Suprapubic skin (tissue), 4 donors: ENCODE data around the gene TMEM94.
"Not testable (repeated sequence)": the region's sequence is repeated elsewhere in the genome, so short reads cannot be mapped to it uniquely, and the experiment has no call there.

Source experiments
- CTCF ChIP-seq, 2 donors: fragments of 200-600 bp in 1 of 2; fragments of 450-650 bp in 1 of 2; sonication (generic) in 1 of 2; IDR thresholded peaks; one replicate each; pipeline ENCODE4 v1.5.1; 2016 to 2019; ENCODE audit warnings: antibody characterized with exemption in 2 of 2, mild to moderate bottlenecking in 1 of 2, moderate library complexity in 1 of 2
- POLR2A ChIP-seq, 2 donors: fragments of 450-650 bp; IDR thresholded peaks; one replicate each; pipeline ENCODE4 v1.6.1; 2017; ENCODE audit warnings: antibody characterized with exemption in 2 of 2, mild to moderate bottlenecking in 2 of 2, moderate library complexity in 2 of 2
- POLR2AphosphoS5 ChIP-seq, 3 donors: sonication (generic); formaldehyde crosslinking; IDR thresholded peaks; one replicate each; pipeline ENCODE4 v1.6.1; 2017; ENCODE audit warnings: antibody characterized with exemption in 3 of 3

- TF ChIP-seq CTCF, POLR2A, POLR2AphosphoS5 (IDR thresholded peaks at IDR 0.05): not testable (repeated sequence)
Measured at GRCh38 chr17:75445896-75446295, 10.5 kb upstream of the TMEM94 start.
